IMR-90 (cell line): Measurements from ENCODE around the gene OVCH1.

Experiments
- BHLHE40 ChIP-seq: fragments of 150-350 bp; IDR thresholded peaks from 2 replicates; pipeline ENCODE4 v1.6.1; 2016; ENCODE audit warnings: mild to moderate bottlenecking, low read depth, low read length
- CEBPB ChIP-seq: IDR thresholded peaks from 2 replicates; pipeline ENCODE4 v1.6.1; 2012; ENCODE audit warnings: low read depth, low read length, improper control_type of control experiment
- MAZ ChIP-seq: IDR thresholded peaks from 2 replicates; pipeline ENCODE4 v1.6.1; 2012; ENCODE audit warnings: low read depth, mild to moderate bottlenecking, low read length, improper control_type of control experiment, moderate library complexity, borderline replicate concordance
- MXI1 ChIP-seq: IDR thresholded peaks from 2 replicates; pipeline ENCODE4 v1.6.1; 2012; ENCODE audit warnings: low read depth, mild to moderate bottlenecking, low read length, moderate library complexity, borderline replicate concordance
- RAD21 ChIP-seq: IDR thresholded peaks from 2 replicates; pipeline ENCODE4 v1.6.1; 2012; ENCODE audit warnings: low read length, improper control_type of control experiment
- RFX5 ChIP-seq: IDR thresholded peaks from 2 replicates; pipeline ENCODE4 v1.8.0; 2012; ENCODE audit warnings: low read depth, mild to moderate bottlenecking, low read length, moderate library complexity
- TF ChIP-seq, protein P1 (sequence below): conservative IDR thresholded peaks from 2 replicates; pipeline ENCODE4 v1.5.1; 2012; ENCODE audit warnings: mild to moderate bottlenecking, low read depth, low read length, improper control_type of control experiment
- TF ChIP-seq, protein P2 (sequence below): fragments of 150-350 bp; IDR thresholded peaks from 2 replicates; pipeline ENCODE4 v1.6.1; 2017; ENCODE audit warnings: mild to moderate bottlenecking, antibody characterized with exemption, low read length, low read depth

DNA sequence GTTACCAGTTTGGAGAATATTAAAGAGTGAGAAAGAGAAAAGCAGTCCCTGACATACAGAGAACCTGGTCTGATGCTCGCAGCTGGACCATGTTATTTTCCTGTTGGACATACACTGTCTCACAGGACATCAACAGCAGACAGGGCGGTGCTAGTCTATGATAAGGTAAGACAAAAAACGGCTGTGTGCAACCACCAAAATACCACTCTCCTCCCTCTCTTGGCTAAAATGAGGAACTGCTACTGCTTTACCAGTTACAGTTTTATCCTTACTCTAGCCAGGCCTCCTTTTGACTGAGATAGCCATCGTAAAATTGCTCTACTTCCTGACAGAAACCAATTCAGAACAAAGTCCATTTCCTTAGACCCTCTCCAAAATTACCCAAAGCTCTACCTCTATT, 69.5 kb downstream of the OVCH1 start:
- TF ChIP-seq, protein P1, sequence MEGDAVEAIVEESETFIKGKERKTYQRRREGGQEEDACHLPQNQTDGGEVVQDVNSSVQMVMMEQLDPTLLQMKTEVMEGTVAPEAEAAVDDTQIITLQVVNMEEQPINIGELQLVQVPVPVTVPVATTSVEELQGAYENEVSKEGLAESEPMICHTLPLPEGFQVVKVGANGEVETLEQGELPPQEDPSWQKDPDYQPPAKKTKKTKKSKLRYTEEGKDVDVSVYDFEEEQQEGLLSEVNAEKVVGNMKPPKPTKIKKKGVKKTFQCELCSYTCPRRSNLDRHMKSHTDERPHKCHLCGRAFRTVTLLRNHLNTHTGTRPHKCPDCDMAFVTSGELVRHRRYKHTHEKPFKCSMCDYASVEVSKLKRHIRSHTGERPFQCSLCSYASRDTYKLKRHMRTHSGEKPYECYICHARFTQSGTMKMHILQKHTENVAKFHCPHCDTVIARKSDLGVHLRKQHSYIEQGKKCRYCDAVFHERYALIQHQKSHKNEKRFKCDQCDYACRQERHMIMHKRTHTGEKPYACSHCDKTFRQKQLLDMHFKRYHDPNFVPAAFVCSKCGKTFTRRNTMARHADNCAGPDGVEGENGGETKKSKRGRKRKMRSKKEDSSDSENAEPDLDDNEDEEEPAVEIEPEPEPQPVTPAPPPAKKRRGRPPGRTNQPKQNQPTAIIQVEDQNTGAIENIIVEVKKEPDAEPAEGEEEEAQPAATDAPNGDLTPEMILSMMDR: no peak
- TF ChIP-seq BHLHE40: no peak
- TF ChIP-seq, protein P2, sequence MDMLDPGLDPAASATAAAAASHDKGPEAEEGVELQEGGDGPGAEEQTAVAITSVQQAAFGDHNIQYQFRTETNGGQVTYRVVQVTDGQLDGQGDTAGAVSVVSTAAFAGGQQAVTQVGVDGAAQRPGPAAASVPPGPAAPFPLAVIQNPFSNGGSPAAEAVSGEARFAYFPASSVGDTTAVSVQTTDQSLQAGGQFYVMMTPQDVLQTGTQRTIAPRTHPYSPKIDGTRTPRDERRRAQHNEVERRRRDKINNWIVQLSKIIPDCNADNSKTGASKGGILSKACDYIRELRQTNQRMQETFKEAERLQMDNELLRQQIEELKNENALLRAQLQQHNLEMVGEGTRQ: no peak
- no peak for TF ChIP-seq RAD21
- TF ChIP-seq MAZ: no peak
- TF ChIP-seq MXI1: no peak
- TF ChIP-seq CEBPB: no peak
- no peak for TF ChIP-seq RFX5
